Subcutaneous adipose tissue (tissue), 4 donors: ENCODE results near the gene CHCHD3. TPM values are rescaled to one million over a fixed set of nuclear protein-coding genes. Genes with fewer than 3 reads are reported as not detected.

ENCODE experiments used
- CTCF ChIP-seq: fragments of 450-650 bp; IDR thresholded peaks from one replicate; pipeline ENCODE4 v1.5.1; 2016; ENCODE audit warnings: low read depth, mild to moderate bottlenecking, control low read depth, antibody characterized with exemption, moderate library complexity
- total RNA-seq, 4 donors: library from RNA; depleted of rRNA; stranded (reverse); fragments of >200 nt; gene quantifications; one replicate each; pipeline ENCODE4 v1.1.0, GENCODE V29; 2016

CHCHD3 gene
- total RNA-seq, 4 donors from 2014 or later: 44.9 to 69.7 (median 55.8) TPM

GRCh38 chr7:132991615-132992587 lies 90.0 kb downstream of the CHCHD3 start:
- no peak for TF ChIP-seq CTCF

- no peak for TF ChIP-seq CTCF
Measured at GRCh38 chr7:132988117-132988516, 93.8 kb downstream of the CHCHD3 start.

GRCh38 chr7:132980402-132980801 lies 101.5 kb downstream of the CHCHD3 start:
- TF ChIP-seq CTCF: no peak

- TF ChIP-seq CTCF: no peak
Measured at GRCh38 chr7:132979524-132979923, 102.4 kb downstream of the CHCHD3 start.

- no peak for TF ChIP-seq CTCF
Measured at GRCh38 chr7:132977234-132977633, 104.7 kb downstream of the CHCHD3 start.

GRCh38 chr7:132972745-132973144 lies 109.1 kb downstream of the CHCHD3 start:
- TF ChIP-seq CTCF: no peak

- TF ChIP-seq CTCF: no peak
Measured at GRCh38 chr7:132970257-132970656, 111.6 kb downstream of the CHCHD3 start.
